ENCODE results near the gene CCNK.

Gene CCNK

DNA sequence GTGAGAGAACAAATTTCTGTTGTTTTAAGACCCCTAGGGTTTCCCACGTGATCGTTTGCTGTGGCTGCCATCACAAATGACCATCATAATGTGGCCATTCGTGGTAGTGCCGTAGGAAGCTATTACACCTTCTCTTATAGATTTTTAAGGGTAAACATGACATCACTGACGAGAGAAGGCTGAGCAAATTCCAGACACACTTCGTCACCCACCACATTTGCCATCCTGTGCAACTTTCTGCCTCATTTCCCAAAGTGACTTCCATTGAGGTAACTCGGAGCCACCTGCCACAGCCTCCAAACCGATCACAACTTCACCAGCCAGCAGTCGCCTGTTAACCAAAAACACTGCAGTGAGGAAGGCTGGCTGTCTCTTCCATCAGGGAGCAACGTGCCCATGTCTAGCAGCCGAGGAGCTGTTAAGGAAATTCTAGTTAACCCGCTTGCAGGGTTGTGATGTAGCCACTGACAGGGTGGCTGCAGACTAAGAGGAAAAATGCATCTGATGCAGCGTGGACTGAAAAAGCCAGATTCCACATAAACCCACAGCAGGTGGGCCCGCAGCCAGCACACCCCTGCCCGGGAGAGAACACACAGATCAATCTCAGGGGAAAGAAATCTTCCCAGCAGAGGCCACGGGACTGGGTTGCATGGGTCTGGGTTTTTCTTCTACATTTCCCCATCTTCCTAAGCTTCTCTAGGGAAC, 78.2 kb downstream of the CCNK start:
- no peaks in the 10 kb centered on the region for H3K9me3 ChIP-seq
- no peak overlapping the region for H3K4me3 ChIP-seq
- in situ Hi-C loops (cut with MboI; ENCODE audit: low sequenced_read_pairs) = no loop called here
- H3K36me3 ChIP-seq (replicated peaks) = no peaks in the 10 kb centered on the region
- no peaks in the 10 kb centered on the region for H3K27me3 ChIP-seq (ENCODE audit: low read depth)
- no peak for DNase-seq (ENCODE audit: low spot score in 2 of 2)
- peaks cover 9% of the 10 kb centered on the region for H3K4me1 ChIP-seq

DNA sequence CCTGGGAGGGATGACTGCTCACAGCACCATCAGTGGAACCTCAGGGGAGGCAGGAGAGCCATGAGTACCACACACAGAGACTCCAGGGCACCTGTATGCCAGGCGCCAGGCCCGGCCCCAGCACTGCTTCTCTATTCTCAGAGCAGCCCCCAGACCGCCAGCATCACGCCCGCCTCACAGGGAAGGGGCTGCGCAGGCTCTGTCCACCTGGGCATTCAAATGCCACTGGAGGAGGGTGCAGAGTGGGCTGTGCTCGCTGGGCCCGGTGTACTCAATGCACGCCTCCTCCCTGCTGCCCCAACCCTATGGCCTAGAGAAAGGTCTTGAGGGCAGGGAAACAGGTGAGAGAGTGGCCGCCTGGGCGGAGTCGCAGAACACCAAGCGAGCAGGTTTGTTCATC, 79.2 kb downstream of the CCNK start:
- peaks cover 9% of the 10 kb centered on the region for H3K4me1 ChIP-seq
- in situ Hi-C loops (cut with MboI; ENCODE audit: low sequenced_read_pairs) = no loop called here

DNA sequence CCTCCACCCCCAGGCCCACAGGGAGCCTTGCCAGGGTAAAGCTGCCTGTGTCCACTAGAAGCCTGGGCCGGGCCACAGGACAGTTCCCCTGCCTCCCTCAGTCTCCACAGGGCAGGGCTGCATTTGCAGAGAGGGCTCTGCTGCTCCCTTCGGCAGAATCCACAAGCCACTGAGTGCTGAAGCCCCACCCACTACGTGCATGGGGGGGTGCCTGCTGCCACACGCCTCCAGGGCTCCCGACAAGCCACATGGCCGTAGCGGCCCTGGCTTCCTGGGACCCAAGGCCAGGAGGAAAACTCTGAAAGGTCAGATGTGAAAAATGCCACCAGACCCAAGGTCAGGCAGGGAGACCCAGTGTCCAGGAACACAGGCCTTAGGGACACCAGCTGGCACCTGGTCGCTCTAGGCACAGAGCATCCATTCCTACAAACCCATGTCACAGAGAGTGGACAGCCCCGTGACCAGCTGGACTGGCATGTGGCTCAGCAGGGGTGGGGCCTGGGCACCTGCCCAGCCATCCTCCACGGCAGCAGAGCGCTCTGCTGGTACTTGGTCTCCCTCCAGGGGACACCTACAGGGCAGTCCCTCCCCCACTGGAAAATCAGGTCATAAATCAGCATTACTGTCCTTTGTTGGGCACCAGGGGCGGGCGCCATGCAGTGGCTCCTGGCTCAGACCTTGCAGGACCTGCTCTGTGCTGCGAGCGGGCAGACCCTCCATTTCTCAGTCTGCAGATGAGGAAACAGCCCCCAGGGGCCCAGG, 79.9 kb downstream of the CCNK start:
- DNase-seq (ENCODE audit: low spot score in 2 of 2) = no peak
- Histone ChIP-seq H3K4me3 (no peak overlapping the region), H3K36me3 (replicated peaks) (no peaks in the 10 kb centered on the region), H3K27me3 (ENCODE audit: low read depth) (no peaks in the 10 kb centered on the region), H3K9me3 (no peaks in the 10 kb centered on the region), H3K4me1 (peaks cover 9% of the 10 kb centered on the region)
- in situ Hi-C loops (cut with MboI; ENCODE audit: low sequenced_read_pairs) = no loop called here

More for the DNA sequence above, 79.2 kb downstream of the CCNK start:
- Histone ChIP-seq H3K27me3 (ENCODE audit: low read depth) (no peaks in the 10 kb centered on the region), H3K4me3 (no peak overlapping the region), H3K36me3 (replicated peaks) (no peaks in the 10 kb centered on the region), H3K9me3 (no peaks in the 10 kb centered on the region)
- no peak for DNase-seq (ENCODE audit: low spot score in 2 of 2)

DNA sequence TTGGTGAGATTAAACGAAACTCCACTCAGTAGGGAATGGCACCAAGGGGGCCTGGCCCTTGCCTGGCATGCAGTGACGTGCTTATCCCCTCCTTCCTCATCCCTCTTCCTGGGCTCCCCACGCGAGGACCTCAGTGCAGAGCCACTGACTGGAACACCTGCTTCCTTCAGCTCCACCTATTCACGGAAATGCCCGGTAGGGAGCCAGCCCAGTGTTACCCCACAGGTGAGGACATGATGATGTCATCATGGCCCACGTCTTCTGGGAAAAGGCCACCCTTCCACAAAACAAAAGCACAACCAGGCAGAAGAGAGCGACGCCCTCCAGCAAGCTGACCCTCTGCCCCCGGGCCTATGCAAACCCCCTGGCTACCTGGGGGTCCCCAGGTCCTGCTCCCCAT, 80.7 kb downstream of the CCNK start:
- no peak for DNase-seq (ENCODE audit: low spot score in 2 of 2)
- Histone ChIP-seq H3K27me3 (ENCODE audit: low read depth) (no peaks in the 10 kb centered on the region), H3K9me3 (no peaks in the 10 kb centered on the region), H3K4me1 (peaks cover 9% of the 10 kb centered on the region), H3K36me3 (replicated peaks) (no peaks in the 10 kb centered on the region), H3K4me3 (no peak overlapping the region)
- in situ Hi-C loops (cut with MboI; ENCODE audit: low sequenced_read_pairs) = no loop called here

All from HAP-1 (cell line).